Measurements from ENCODE around the gene SNTG2.

SNTG2 gene

DNA sequence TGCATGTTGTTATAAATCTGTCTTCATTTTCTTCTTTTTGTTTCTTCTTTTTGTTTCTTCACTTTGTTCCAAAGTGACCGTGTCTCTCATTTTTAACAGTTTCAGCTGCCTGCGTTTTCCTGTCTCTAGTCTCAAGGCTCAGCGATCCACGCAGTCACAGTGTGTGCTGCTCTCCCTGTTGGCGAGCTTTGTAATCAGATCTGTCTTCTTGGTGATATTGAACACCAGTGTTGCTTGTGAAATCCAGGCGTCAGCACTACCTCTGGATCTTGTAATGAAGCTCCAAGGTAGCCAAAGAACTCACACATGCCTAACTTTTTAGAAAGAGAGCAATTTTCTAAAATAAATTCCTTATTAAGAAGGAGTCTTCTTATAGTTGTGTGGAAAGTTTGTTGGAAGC lies 13.2 kb downstream of the SNTG2 start:
- no peaks in the 10 kb centered on the region for H3K36me3 ChIP-seq (ENCODE audit: low read depth)
- H3K4me1 ChIP-seq (ENCODE audit: insufficient read depth, poor library complexity, severe bottlenecking), result no peaks in the 10 kb centered on the region
- no peak for ATAC-seq (ENCODE audit: low read depth)
- no peak overlapping the region for H3K27ac ChIP-seq (ENCODE audit: poor library complexity, severe bottlenecking)
- H3K9me3 ChIP-seq (ENCODE audit: severe bottlenecking), result no peaks in the 10 kb centered on the region
- DNase-seq (ENCODE audit: low spot score), result no peak
- peaks cover 4% of the 10 kb centered on the region for H3K27me3 ChIP-seq (ENCODE audit: insufficient read depth, poor library complexity, severe bottlenecking)
- no peak for TF ChIP-seq CTCF (IDR thresholded peaks at IDR 0.05; ENCODE audit: poor library complexity, severe bottlenecking)
- no peak overlapping the region for H3K4me3 ChIP-seq (ENCODE audit: severe bottlenecking)

DNA sequence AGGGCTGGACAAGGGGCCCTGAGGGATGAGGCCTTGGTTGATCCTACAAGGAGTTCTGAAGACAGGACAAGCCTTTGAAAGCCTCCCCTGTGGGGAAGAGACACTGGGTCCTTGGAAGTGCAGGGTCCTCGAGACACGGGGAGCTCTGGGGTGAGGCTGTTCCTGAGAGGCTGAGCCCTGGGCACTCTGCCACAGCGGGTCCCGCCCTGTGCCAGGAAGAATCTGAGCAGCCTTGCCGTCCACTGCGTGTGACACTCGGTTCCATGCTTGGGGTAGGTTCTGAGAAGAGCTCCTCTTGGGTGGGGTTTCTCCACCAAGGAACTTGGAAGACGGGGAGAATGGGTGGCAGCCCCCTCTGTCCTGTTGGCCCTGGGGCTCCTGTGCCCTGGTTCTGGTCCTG lies 13.9 kb downstream of the SNTG2 start:
- DNase-seq (ENCODE audit: low spot score), result no peak
- Histone ChIP-seq H3K36me3 (ENCODE audit: low read depth) (no peaks in the 10 kb centered on the region), H3K27me3 (ENCODE audit: insufficient read depth, poor library complexity, severe bottlenecking) (peaks cover 4% of the 10 kb centered on the region), H3K4me3 (ENCODE audit: severe bottlenecking) (no peak overlapping the region), H3K4me1 (ENCODE audit: insufficient read depth, poor library complexity, severe bottlenecking) (no peaks in the 10 kb centered on the region), H3K9me3 (ENCODE audit: severe bottlenecking) (no peaks in the 10 kb centered on the region), H3K27ac (ENCODE audit: poor library complexity, severe bottlenecking) (no peak overlapping the region)
- no peak for TF ChIP-seq CTCF (IDR thresholded peaks at IDR 0.05; ENCODE audit: poor library complexity, severe bottlenecking)
- no peak for ATAC-seq (ENCODE audit: low read depth)

DNA sequence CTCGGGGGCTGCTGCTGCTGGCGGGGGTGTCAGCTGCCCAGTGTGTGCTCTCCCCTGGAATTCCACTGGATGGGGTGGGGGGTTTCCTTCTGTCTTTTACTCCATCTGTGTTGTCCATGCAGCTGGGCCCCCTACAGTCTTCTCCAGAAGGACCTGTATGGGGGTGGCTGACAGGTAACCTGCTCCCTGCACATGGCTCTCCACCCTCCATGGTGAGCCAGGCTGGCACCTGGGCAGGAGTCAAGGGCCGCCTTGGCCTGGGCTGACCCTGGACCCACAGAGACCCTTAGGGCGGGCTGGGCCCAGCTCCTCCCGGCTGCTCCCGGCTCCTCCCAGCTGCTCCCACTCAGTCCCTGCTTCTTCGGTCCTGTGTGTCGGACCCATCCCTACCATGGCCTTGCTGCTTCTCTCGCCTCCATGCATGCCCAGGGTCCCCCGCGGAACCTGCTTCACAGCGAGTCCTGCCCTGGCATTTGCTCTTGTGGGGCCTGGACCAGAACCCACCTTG lies 15.0 kb downstream of the SNTG2 start:
- no peak for ATAC-seq (ENCODE audit: low read depth)
- H3K27ac ChIP-seq (ENCODE audit: poor library complexity, severe bottlenecking), result no peak overlapping the region
- no peaks in the 10 kb centered on the region for H3K9me3 ChIP-seq (ENCODE audit: severe bottlenecking)
- peaks cover 4% of the 10 kb centered on the region for H3K27me3 ChIP-seq (ENCODE audit: insufficient read depth, poor library complexity, severe bottlenecking)
- no peak overlapping the region for H3K4me3 ChIP-seq (ENCODE audit: severe bottlenecking)
- no peaks in the 10 kb centered on the region for H3K4me1 ChIP-seq (ENCODE audit: insufficient read depth, poor library complexity, severe bottlenecking)
- DNase-seq (ENCODE audit: low spot score), result no peak
- no peaks in the 10 kb centered on the region for H3K36me3 ChIP-seq (ENCODE audit: low read depth)
- TF ChIP-seq CTCF (IDR thresholded peaks at IDR 0.05; ENCODE audit: poor library complexity, severe bottlenecking), result no peak

DNA sequence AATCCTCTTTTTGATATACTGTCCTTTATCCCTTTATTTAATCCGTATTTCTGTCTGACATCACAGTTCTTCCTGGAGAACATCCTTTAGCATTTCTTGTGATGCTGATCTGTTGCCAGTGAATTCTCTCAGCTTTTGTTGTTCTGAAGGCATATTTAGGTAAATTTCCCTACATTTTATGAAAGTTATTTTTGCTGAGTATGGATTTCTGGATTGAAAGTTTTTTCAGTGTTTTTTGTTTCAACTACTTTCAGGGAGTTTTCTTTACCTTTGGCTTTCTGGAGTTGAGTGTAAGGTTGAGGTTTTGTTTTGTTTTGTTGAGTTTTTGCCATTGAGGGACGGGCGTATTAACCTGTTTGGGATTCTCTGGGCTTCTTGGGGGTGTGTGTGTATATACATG lies 22.5 kb downstream of the SNTG2 start:
- TF ChIP-seq CTCF (IDR thresholded peaks at IDR 0.05; ENCODE audit: poor library complexity, severe bottlenecking), result no peak
- no peak overlapping the region for H3K27ac ChIP-seq (ENCODE audit: poor library complexity, severe bottlenecking)

GRCh38 chr2:974054-974453 lies 23.4 kb downstream of the SNTG2 start:
- no peaks in the 10 kb centered on the region for H3K4me1 ChIP-seq (ENCODE audit: insufficient read depth, poor library complexity, severe bottlenecking)
- TF ChIP-seq CTCF (IDR thresholded peaks at IDR 0.05; ENCODE audit: poor library complexity, severe bottlenecking), result no peak
- peaks cover 2% of the 10 kb centered on the region for H3K27me3 ChIP-seq (ENCODE audit: insufficient read depth, poor library complexity, severe bottlenecking)
- no peak overlapping the region for H3K4me3 ChIP-seq (ENCODE audit: severe bottlenecking)
- no peak for DNase-seq (ENCODE audit: low spot score)
- no peaks in the 10 kb centered on the region for H3K36me3 ChIP-seq (ENCODE audit: low read depth)
- no peak for ATAC-seq (ENCODE audit: low read depth)
- no peak overlapping the region for H3K27ac ChIP-seq (ENCODE audit: poor library complexity, severe bottlenecking)
- no peaks in the 10 kb centered on the region for H3K9me3 ChIP-seq (ENCODE audit: severe bottlenecking)

More for the DNA sequence above, 22.5 kb downstream of the SNTG2 start:
- no peaks in the 10 kb centered on the region for H3K36me3 ChIP-seq (ENCODE audit: low read depth)
- ATAC-seq (ENCODE audit: low read depth), result no peak
- no peaks in the 10 kb centered on the region for H3K9me3 ChIP-seq (ENCODE audit: severe bottlenecking)
- DNase-seq (ENCODE audit: low spot score), result no peak
- no peak overlapping the region for H3K4me3 ChIP-seq (ENCODE audit: severe bottlenecking)
- H3K27me3 ChIP-seq (ENCODE audit: insufficient read depth, poor library complexity, severe bottlenecking), result peaks cover 2% of the 10 kb centered on the region
- no peaks in the 10 kb centered on the region for H3K4me1 ChIP-seq (ENCODE audit: insufficient read depth, poor library complexity, severe bottlenecking)
